Measurements from ENCODE around the gene AURKAIP1. TPM values are rescaled to one million over a fixed set of nuclear protein-coding genes. Genes with fewer than 3 reads are reported as not detected.

AURKAIP1 gene
- total and polyA plus RNA-seq, 8 donors, result 36.9 to 127 (median 56.6) TPM

GRCh38 chr1:1342584-1343115 lies 32.4 kb downstream of the AURKAIP1 start:
- no peak for TF ChIP-seq CTCF (IDR thresholded peaks at IDR 0.05)

GRCh38 chr1:1342061-1342562 lies 32.9 kb downstream of the AURKAIP1 start:
- DNase-seq, result no peak
- no peak for ATAC-seq

More at GRCh38 chr1:1342584-1343115, 32.4 kb downstream of the AURKAIP1 start:
- Histone ChIP-seq H3K27ac (no peak overlapping the region), H3K9me3 (no peaks in the 10 kb centered on the region), H3K27me3 (no peaks in the 10 kb centered on the region), H3K4me3 (no peak overlapping the region), H3K36me3 (peaks cover 0 to 41% of the 10 kb centered on the region in 2 donors), H3K4me1 (peaks cover 21 to 39% of the 10 kb centered on the region in 2 donors)
- DNase-seq, result no peak
- no peak for ATAC-seq
- intact Hi-C loops (cut with DNase I), result no loop called here

GRCh38 chr1:1341549-1342021 lies 33.4 kb downstream of the AURKAIP1 start:
- peaks cover 0 to 51% of the 10 kb centered on the region in 2 donors for H3K36me3 ChIP-seq
- intact Hi-C loops (cut with DNase I), result no loop called here
- ATAC-seq (no peak), DNase-seq (no peak)
- no peak for TF ChIP-seq CTCF (IDR thresholded peaks at IDR 0.05)
- no peak overlapping the region for H3K27ac ChIP-seq
- H3K4me3 ChIP-seq, result no peak overlapping the region
- H3K4me1 ChIP-seq, result peaks cover 13 to 28% of the 10 kb centered on the region in 2 donors
- no peaks in the 10 kb centered on the region for H3K27me3 ChIP-seq
- H3K9me3 ChIP-seq, result no peaks in the 10 kb centered on the region

More at GRCh38 chr1:1342061-1342562, 32.9 kb downstream of the AURKAIP1 start:
- H3K9me3 ChIP-seq, result no peaks in the 10 kb centered on the region
- intact Hi-C loops (cut with DNase I), result no loop called here
- no peaks in the 10 kb centered on the region for H3K27me3 ChIP-seq
- H3K36me3 ChIP-seq, result peaks cover 0 to 46% of the 10 kb centered on the region in 2 donors
- H3K27ac ChIP-seq, result no peak overlapping the region
- no peak for TF ChIP-seq CTCF (IDR thresholded peaks at IDR 0.05)
- no peak overlapping the region for H3K4me3 ChIP-seq
- peaks cover 18 to 34% of the 10 kb centered on the region in 2 donors for H3K4me1 ChIP-seq

- peaks cover 8 to 22% of the 10 kb centered on the region in 2 donors for H3K4me1 ChIP-seq
- ATAC-seq (no peak), DNase-seq (no peak)
- no peak overlapping the region for H3K4me3 ChIP-seq
- H3K27ac ChIP-seq, result no peak overlapping the region
- intact Hi-C loops (cut with DNase I), result no loop called here
- no peaks in the 10 kb centered on the region for H3K27me3 ChIP-seq
- no peaks in the 10 kb centered on the region for H3K9me3 ChIP-seq
- peaks cover 0 to 57% of the 10 kb centered on the region in 2 donors for H3K36me3 ChIP-seq
- no peak for TF ChIP-seq CTCF (IDR thresholded peaks at IDR 0.05)
These were observed 34.0 kb downstream of the AURKAIP1 start for GRCh38 chr1:1340791-1341548.

- Histone ChIP-seq H3K27ac (no peak overlapping the region), H3K4me3 (no peak overlapping the region), H3K27me3 (no peaks in the 10 kb centered on the region), H3K4me1 (peaks cover 1 to 14% of the 10 kb centered on the region in 2 donors), H3K36me3 (peaks cover 0 to 65% of the 10 kb centered on the region in 2 donors), H3K9me3 (no peaks in the 10 kb centered on the region)
- DNase-seq, result no peak
- no peak for TF ChIP-seq CTCF (IDR thresholded peaks at IDR 0.05)
- intact Hi-C loops (cut with DNase I), result no loop called here
- ATAC-seq, result no peak
These were observed 34.8 kb downstream of the AURKAIP1 start for GRCh38 chr1:1340185-1340584.

Measured in left lung (tissue), 10 donors.